SH-SY5Y (cell line): Measurements from ENCODE around the gene HSP90AA1.

Source experiments
- GATA2 ChIP-seq: IDR thresholded peaks from 2 replicates; pipeline ENCODE4 v1.6.1; 2011; ENCODE audit warnings: mild to moderate bottlenecking, low read depth, low read length
- GATA3 ChIP-seq: IDR thresholded peaks from 2 replicates; pipeline ENCODE4 v1.6.1; 2011; ENCODE audit warnings: low read depth, mild to moderate bottlenecking, low read length, moderate library complexity

DNA sequence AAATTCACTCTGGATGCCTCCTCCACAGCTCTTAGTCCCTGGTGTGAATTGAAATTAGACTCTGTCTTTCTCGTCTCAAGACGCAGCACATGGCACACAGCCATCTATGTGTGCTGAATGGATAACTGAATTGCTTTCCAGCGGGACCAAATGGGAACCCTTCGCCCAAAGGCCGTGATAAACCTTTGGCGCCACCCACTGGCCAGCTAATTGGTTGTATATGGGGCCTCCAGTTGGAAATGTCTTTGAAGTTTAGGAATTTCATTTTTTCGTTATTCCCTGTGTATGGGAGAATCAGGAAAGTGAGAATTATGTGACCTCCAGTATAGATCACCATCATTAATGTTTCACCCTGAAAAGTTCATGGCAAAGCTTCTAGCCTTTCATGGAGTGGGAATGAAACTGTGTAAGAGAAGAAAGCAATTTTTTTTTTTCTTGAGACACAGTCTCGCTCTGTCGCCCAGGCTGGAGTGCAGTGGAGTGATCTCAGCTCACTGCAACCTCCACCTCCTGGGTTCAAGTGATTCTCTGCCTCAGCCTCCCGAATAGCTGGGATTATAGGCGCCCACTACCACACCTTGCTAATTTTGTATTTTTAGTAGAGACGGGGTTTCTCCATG lies 9.8 kb upstream of the HSP90AA1 start:
- TF ChIP-seq GATA3 (no peak), GATA2 (no peak)
